CD4-positive, alpha-beta T cell (primary cell): ENCODE results near the gene ABHD17A. TPM values are rescaled to one million over a fixed set of nuclear protein-coding genes. Genes with fewer than 3 reads are reported as not detected.

Experiments used
- ATAC-seq: fragments of 200-7000 bp; cut with Tn5 transposase; one replicate; pipeline ENCODE4 v1.10.0; 2022; ENCODE audit warnings: mild to moderate bottlenecking; ENCODE audit not compliant: poor library complexity
- CTCF ChIA-PET: fragments of 350-600 bp; sonication (Branson Sonifier 250); formaldehyde crosslinking; loops from one replicate; lab custom pipeline; 2021; ENCODE audit warnings: antibody characterized with exemption, inconsistent platforms; lab: Charles Lee
- POLR2A ChIA-PET: fragments of 350-600 bp; sonication (Branson Sonifier 250); formaldehyde crosslinking; loops from one replicate; lab custom pipeline; 2021; ENCODE audit warnings: antibody characterized with exemption, inconsistent platforms; lab: Charles Lee
- DNase-seq, 14 experiments: peaks; one replicate each; pipeline ENCODE4 v3.0.0-alpha.2; 2013 to 2020; ENCODE audit warnings: mixed read lengths in 2 of 14
- H3K27ac ChIP-seq, 2 donors: one replicate each; pipeline versions ENCODE4 v1.5.1 to v1.7.0; 2013; ENCODE audit warnings: low read length in 2 of 2, low read depth in 1 of 2, mild to moderate bottlenecking in 1 of 2
- H3K27me3 ChIP-seq, 2 experiments: 1 replicate in 1 of 2; 2 replicates in 1 of 2; pipeline versions ENCODE4 v1.6.1 to v1.7.0; 2013; ENCODE audit warnings: low read length in 2 of 2, control low read depth in 1 of 2, mild to moderate bottlenecking in 1 of 2, moderate library complexity in 1 of 2; ENCODE audit not compliant: insufficient read depth in 2 of 2, control insufficient read depth in 1 of 2
- H3K36me3 ChIP-seq: one replicate; pipeline ENCODE4 v1.6.1; 2013; ENCODE audit warnings: low read length, control low read depth; ENCODE audit not compliant: insufficient read depth
- H3K4me1 ChIP-seq: one replicate; pipeline ENCODE4 v1.6.1; 2013; ENCODE audit warnings: low read length, control low read depth; ENCODE audit not compliant: insufficient read depth
- H3K4me3 ChIP-seq: one replicate; pipeline ENCODE4 v1.5.1; 2013; ENCODE audit warnings: mild to moderate bottlenecking, low read length, moderate library complexity
- H3K9me3 ChIP-seq, 2 experiments: 1 replicate in 1 of 2; 2 replicates in 1 of 2; pipeline versions ENCODE4 v1.6.1 to v1.7.0; 2013; ENCODE audit warnings: low read length in 2 of 2, mild to moderate bottlenecking in 2 of 2, control low read depth in 1 of 2, moderate library complexity in 1 of 2; ENCODE audit not compliant: control insufficient read depth in 1 of 2, insufficient read depth in 1 of 2
- H3K27ac Mint-ChIP-seq: one replicate; pipeline ENCODE4 v1.8.0; 2020; ENCODE audit warnings: mixed read lengths
- H3K27me3 Mint-ChIP-seq: one replicate; pipeline ENCODE4 v1.8.0; 2021; ENCODE audit warnings: mixed read lengths
- H3K36me3 Mint-ChIP-seq: one replicate; pipeline ENCODE4 v1.8.0; 2021; ENCODE audit warnings: low read depth, mixed read lengths
- H3K4me1 Mint-ChIP-seq: one replicate; pipeline ENCODE4 v1.8.0; 2021; ENCODE audit warnings: low read depth, mixed read lengths
- H3K4me3 Mint-ChIP-seq: one replicate; pipeline ENCODE4 v1.8.0; 2020; ENCODE audit warnings: mild to moderate bottlenecking, mixed read lengths
- H3K9me3 Mint-ChIP-seq: one replicate; pipeline ENCODE4 v1.8.0; 2020; ENCODE audit warnings: mixed read lengths
- CTCF ChIP-seq: fragments of 200-600 bp; IDR thresholded peaks from one replicate; pipeline ENCODE4 v1.8.0; 2022; ENCODE audit warnings: antibody characterized with exemption, mild to moderate bottlenecking
- intact Hi-C, 2 experiments: fragments of 100-400 bp; cut with DNase I in 1 of 2; cut with micrococcal nuclease in 1 of 2; formaldehyde crosslinking; loops; one replicate each; pipeline versions ENCODE4 v1.15.1 to v1.9.0; 2023 to 2025; cut with DNase I, micrococcal nuclease
- total RNA-seq, 174 experiments: library from RNA in 2 of 174; stranded (reverse) in 2 of 174; gene quantifications; one replicate each; pipeline ENCODE4 v1.2.3 and lab custom pipeline; 2021 to 2026

Gene ABHD17A
- total RNA-seq, 2 experiments from 2014 or later: 156 to 172 TPM

GRCh38 chr19:1910177-1910576 lies 24.9 kb upstream of the ABHD17A start:
- no peak overlapping the region for H3K27ac ChIP-seq
- peak overlapping the region; percentile 19 for H3K27ac Mint-ChIP-seq
- no peak overlapping the region for H3K4me3 Mint-ChIP-seq
- H3K36me3 ChIP-seq: peaks cover 13% of the 10 kb centered on the region
- no peak for ATAC-seq
- H3K27me3 ChIP-seq: no peaks in the 10 kb centered on the region
- ChIA-PET CTCF (no interaction called here), POLR2A (no interaction called here)
- H3K4me1 Mint-ChIP-seq: peaks cover 24% of the 10 kb centered on the region
- no peaks in the 10 kb centered on the region for H3K27me3 Mint-ChIP-seq
- H3K4me1 ChIP-seq: peaks cover 36% of the 10 kb centered on the region
- no peak for DNase-seq
- intact Hi-C loops: no loop called here
- H3K9me3 ChIP-seq: peaks cover 0 to 7% of the 10 kb centered on the region in 2 experiments
- TF ChIP-seq CTCF: no peak
- H3K4me3 ChIP-seq: no peak overlapping the region
- H3K9me3 Mint-ChIP-seq: no peaks in the 10 kb centered on the region
- H3K36me3 Mint-ChIP-seq: no peaks in the 10 kb centered on the region

DNA sequence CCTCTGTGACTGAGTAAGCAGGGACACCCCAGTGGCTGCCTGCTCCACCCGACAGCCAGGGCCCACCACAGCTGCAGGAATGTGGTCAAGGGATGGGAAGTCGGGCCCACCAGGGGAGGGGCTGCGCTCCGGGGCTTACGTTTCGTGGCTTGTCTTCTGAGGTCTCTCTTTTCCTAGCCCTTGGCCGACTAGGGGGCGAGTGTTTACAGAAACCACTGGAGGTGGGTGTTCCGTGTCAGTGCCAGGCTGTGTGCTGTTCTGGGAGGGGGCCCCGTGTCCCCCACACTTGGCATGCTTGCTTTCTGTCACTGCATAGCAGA lies 24.4 kb upstream of the ABHD17A start:
- H3K4me3 Mint-ChIP-seq: no peak overlapping the region
- DNase-seq (no peak), ATAC-seq (no peak)
- Histone ChIP-seq H3K27ac (no peak overlapping the region), H3K4me3 (no peak overlapping the region), H3K4me1 (peaks cover 39% of the 10 kb centered on the region), H3K36me3 (peaks cover 8% of the 10 kb centered on the region), H3K27me3 (no peaks in the 10 kb centered on the region), H3K9me3 (peaks cover 0 to 7% of the 10 kb centered on the region in 2 experiments)
- no peak for TF ChIP-seq CTCF
- H3K4me1 Mint-ChIP-seq: peaks cover 29% of the 10 kb centered on the region
- H3K27me3 Mint-ChIP-seq: no peaks in the 10 kb centered on the region
- H3K36me3 Mint-ChIP-seq: no peaks in the 10 kb centered on the region
- ChIA-PET CTCF (no interaction called here), POLR2A (no interaction called here)
- intact Hi-C loops: loop anchor here in 1 of 2 experiments (5.0 kb wide), 1 partner anchor 47 kb away; the partner anchor contains the start of gene KLF16
- H3K9me3 Mint-ChIP-seq: no peaks in the 10 kb centered on the region
- H3K27ac Mint-ChIP-seq: peak overlapping the region; percentile 19

GRCh38 chr19:1908364-1908678 lies 23.0 kb upstream of the ABHD17A start:
- no peak for DNase-seq
- H3K27ac ChIP-seq: no peak overlapping the region
- Mint-ChIP-seq H3K27ac (no peak overlapping the region), H3K4me1 (peaks cover 42% of the 10 kb centered on the region), H3K36me3 (no peaks in the 10 kb centered on the region), H3K27me3 (no peaks in the 10 kb centered on the region), H3K9me3 (no peaks in the 10 kb centered on the region), H3K4me3 (no peak overlapping the region)
- no peak for TF ChIP-seq CTCF
- peaks cover 0 to 7% of the 10 kb centered on the region in 2 experiments for H3K9me3 ChIP-seq
- no peak overlapping the region for H3K4me3 ChIP-seq
- peaks cover 47% of the 10 kb centered on the region for H3K4me1 ChIP-seq
- peaks cover 8% of the 10 kb centered on the region for H3K36me3 ChIP-seq
- no peak for ATAC-seq
- intact Hi-C loops: loop anchor here in 1 of 2 experiments (5.0 kb wide), 1 partner anchor 46 kb away; the partner anchor contains the start of gene KLF16
- H3K27me3 ChIP-seq: no peaks in the 10 kb centered on the region
- CTCF ChIA-PET: interaction anchor here (0.7 kb wide), 1 partner anchor 632 kb away, joined by 3 read pairs; no protein-coding TSS in a partner anchor
- POLR2A ChIA-PET: no interaction called here
